PC-9 (cell line): ENCODE results near the gene HMG20A. TPM values are rescaled to one million over a fixed set of nuclear protein-coding genes. Genes with fewer than 3 reads are reported as not detected.

ENCODE experiments used
- BruUV-seq: library from RNA; stranded (reverse); fragments of 400-500 nt; replicated peaks from 2 replicates; lab custom pipeline; 2021; lab: Mats Ljungman, UMichigan
- CTCF ChIA-PET: fragments of 300-600 bp; sonication (Branson Sonifier 250); formaldehyde crosslinking; loops from one replicate; lab custom pipeline; 2022; ENCODE audit warnings: antibody characterized with exemption; lab: Charles Lee
- POLR2A ChIA-PET: fragments of 300-600 bp; sonication (Branson Sonifier 250); formaldehyde crosslinking; loops from one replicate; lab custom pipeline; 2022; ENCODE audit warnings: antibody characterized with exemption; ENCODE audit not compliant: unreplicated experiment; lab: Charles Lee
- DNase-seq, 2 experiments: peaks; one replicate each; pipeline versions ENCODE4 v3.0.0 to v3.0.0-alpha.2; 2015 to 2022; ENCODE audit warnings: mixed read lengths in 1 of 2
- H2AFZ ChIP-seq: fragments of 200-600 bp; sonication (generic); 2 replicates; pipeline ENCODE4 v1.8.1; 2017; ENCODE audit warnings: antibody characterized with exemption
- H3F3A ChIP-seq: fragments of 200-600 bp; sonication (generic); 2 replicates; pipeline ENCODE4 v1.8.1; 2017; ENCODE audit warnings: antibody characterized with exemption, mild to moderate bottlenecking, low read depth; ENCODE audit not compliant: insufficient read depth
- H3K27ac ChIP-seq: fragments of 200-600 bp; sonication (generic); 2 replicates; pipeline ENCODE4 v1.6.1; 2016; ENCODE audit warnings: mixed run types
- H3K27me3 ChIP-seq: fragments of 200-600 bp; sonication (generic); 2 replicates; pipeline ENCODE4 v1.6.1; 2016; ENCODE audit warnings: low read depth, mixed run types; ENCODE audit not compliant: insufficient read depth
- H3K36me3 ChIP-seq: fragments of 200-600 bp; sonication (generic); 2 replicates; pipeline ENCODE4 v1.6.1; 2016; ENCODE audit warnings: low read depth, mixed run types
- H3K4me1 ChIP-seq: fragments of 200-600 bp; sonication (generic); replicated peaks from 2 replicates; pipeline ENCODE4 v1.6.1; 2016; ENCODE audit warnings: mixed run types; ENCODE audit not compliant: insufficient read depth
- H3K4me2 ChIP-seq: fragments of 200-600 bp; sonication (generic); 2 replicates; pipeline ENCODE4 v1.6.1; 2017; ENCODE audit warnings: mixed run types
- H3K4me3 ChIP-seq: fragments of 200-600 bp; sonication (generic); 2 replicates; pipeline ENCODE4 v1.6.1; 2016; ENCODE audit warnings: mixed run types
- H3K79me2 ChIP-seq: fragments of 200-600 bp; sonication (generic); 2 replicates; pipeline ENCODE4 v1.6.1; 2017; ENCODE audit warnings: low read depth, mixed run types
- H3K9me2 ChIP-seq: fragments of 200-600 bp; sonication (generic); 2 replicates; pipeline ENCODE4 v1.8.1; 2017; ENCODE audit warnings: mild to moderate bottlenecking; ENCODE audit not compliant: insufficient read depth
- H3K9me3 ChIP-seq: fragments of 200-600 bp; sonication (generic); 2 replicates; pipeline ENCODE4 v1.8.1; 2016; ENCODE audit warnings: low read depth; ENCODE audit not compliant: insufficient read depth
- H4K20me1 ChIP-seq: fragments of 200-600 bp; sonication (generic); 2 replicates; pipeline ENCODE4 v1.8.1; 2017; ENCODE audit not compliant: insufficient read depth
- CTCF ChIP-seq: fragments of 200-600 bp; sonication (generic); conservative IDR thresholded peaks from 2 replicates; pipeline ENCODE4 v1.6.1; 2017; ENCODE audit warnings: mixed run types, antibody characterized with exemption, mild to moderate bottlenecking, moderate library complexity
- EZH2 ChIP-seq: fragments of 200-600 bp; sonication (generic); IDR thresholded peaks from 2 replicates; pipeline ENCODE4 v1.8.0; 2017; ENCODE audit warnings: antibody characterized with exemption, low read depth
- intact Hi-C: fragments of 100-400 bp; cut with micrococcal nuclease; formaldehyde crosslinking; loops from one replicate; pipeline ENCODE4 v1.10.0; 2022; ENCODE audit not compliant: unreplicated experiment
- total RNA-seq: library from RNA; stranded (reverse); gene quantifications from 2 replicates; pipeline ENCODE4 v1.2.3, GENCODE V29; 2021

HMG20A gene
- total RNA-seq, 1 experiment from 2014 or later, result 33.4 TPM

- Histone ChIP-seq H3K4me2 (no peak overlapping the region), H2AFZ (no peak overlapping the region), H3K27ac (no peak overlapping the region), H3K9me3 (no peaks in the 10 kb centered on the region), H3K9me2 (no peaks in the 10 kb centered on the region), H3K79me2 (0 out of 2 replicates have a peak, but pooled peaks cover 11% of the 10 kb centered on the region), H3K4me1 (no peaks in the 10 kb centered on the region), H3K27me3 (no peaks in the 10 kb centered on the region), H4K20me1 (no peaks in the 10 kb centered on the region), H3K36me3 (no peaks in the 10 kb centered on the region), H3F3A (no peaks in the 10 kb centered on the region), H3K4me3 (no peak overlapping the region)
- ChIA-PET CTCF (no interaction called here), POLR2A (no interaction called here)
- no peak for TF ChIP-seq EZH2
- no peak for TF ChIP-seq CTCF
- BruUV-seq, result no TSS peak
- no peak for DNase-seq
- intact Hi-C loops, result no loop called here
Measured at GRCh38 chr15:77410701-77411618, 9.7 kb upstream of the HMG20A start.

- intact Hi-C loops, result no loop called here
- Histone ChIP-seq H3K27me3 (no peaks in the 10 kb centered on the region), H3K79me2 (0 out of 2 replicates have a peak, but pooled peaks cover 12% of the 10 kb centered on the region), H3K36me3 (no peaks in the 10 kb centered on the region), H3K9me3 (no peaks in the 10 kb centered on the region), H4K20me1 (no peaks in the 10 kb centered on the region), H3F3A (no peaks in the 10 kb centered on the region), H3K4me1 (no peaks in the 10 kb centered on the region), H3K4me2 (no peak overlapping the region), H2AFZ (no peak overlapping the region), H3K9me2 (no peaks in the 10 kb centered on the region), H3K4me3 (no peak overlapping the region), H3K27ac (no peak overlapping the region)
- CTCF ChIA-PET, result no interaction called here
- BruUV-seq, result no TSS peak
- DNase-seq, result no peak
- POLR2A ChIA-PET, result no interaction called here
- TF ChIP-seq CTCF (no peak), EZH2 (no peak)
Measured at GRCh38 chr15:77411619-77411976, 9.1 kb upstream of the HMG20A start.

DNA sequence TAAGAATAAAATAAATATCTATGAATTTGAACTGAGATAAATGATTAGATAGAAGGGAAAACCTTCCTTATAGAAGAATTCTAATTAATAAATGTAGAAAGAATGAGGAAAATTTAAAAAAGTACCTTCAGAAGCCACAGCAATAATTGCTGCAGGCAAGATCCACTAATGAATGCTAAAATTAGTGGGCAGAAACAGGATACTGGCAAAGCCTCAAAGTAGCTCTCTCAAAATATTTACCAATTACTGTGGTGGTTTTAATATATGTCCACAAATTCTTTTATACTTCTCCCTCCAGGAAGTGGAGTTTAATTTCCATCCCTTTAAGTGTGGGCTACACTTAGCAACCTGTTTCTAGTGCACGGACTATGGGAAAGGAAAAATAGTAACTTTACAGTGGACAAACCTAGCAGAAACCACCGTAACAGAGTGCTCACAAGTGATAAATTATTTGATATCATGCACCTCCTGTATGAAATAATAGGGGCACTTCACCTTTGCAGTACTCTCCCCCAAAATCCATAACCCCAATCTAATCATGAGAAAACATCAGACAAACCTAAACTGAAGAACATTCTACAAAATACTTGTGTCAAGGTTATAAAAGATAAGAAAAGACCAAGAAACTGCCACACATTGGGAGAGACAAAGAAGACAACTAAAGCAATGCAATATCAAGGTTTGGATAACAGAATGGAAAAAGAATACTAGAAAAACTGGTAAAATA is 7.6 kb upstream of the HMG20A start:
- ChIA-PET CTCF (no interaction called here), POLR2A (no interaction called here)
- BruUV-seq, result no TSS peak
- Histone ChIP-seq H3K36me3 (no peaks in the 10 kb centered on the region), H3K4me1 (peaks cover 13% of the 10 kb centered on the region), H4K20me1 (no peaks in the 10 kb centered on the region), H3K4me3 (no peak overlapping the region), H3K9me2 (no peaks in the 10 kb centered on the region), H3K27me3 (no peaks in the 10 kb centered on the region), H3K9me3 (no peaks in the 10 kb centered on the region), H3K27ac (no peak overlapping the region), H3K79me2 (peaks cover 20% of the 10 kb centered on the region), H2AFZ (no peak overlapping the region), H3K4me2 (no peak overlapping the region), H3F3A (no peaks in the 10 kb centered on the region)
- DNase-seq, result no peak
- intact Hi-C loops, result no loop called here
- no peak for TF ChIP-seq CTCF
- TF ChIP-seq EZH2, result no peak
